ENCODE measurements around the gene WWOX.

DNA sequence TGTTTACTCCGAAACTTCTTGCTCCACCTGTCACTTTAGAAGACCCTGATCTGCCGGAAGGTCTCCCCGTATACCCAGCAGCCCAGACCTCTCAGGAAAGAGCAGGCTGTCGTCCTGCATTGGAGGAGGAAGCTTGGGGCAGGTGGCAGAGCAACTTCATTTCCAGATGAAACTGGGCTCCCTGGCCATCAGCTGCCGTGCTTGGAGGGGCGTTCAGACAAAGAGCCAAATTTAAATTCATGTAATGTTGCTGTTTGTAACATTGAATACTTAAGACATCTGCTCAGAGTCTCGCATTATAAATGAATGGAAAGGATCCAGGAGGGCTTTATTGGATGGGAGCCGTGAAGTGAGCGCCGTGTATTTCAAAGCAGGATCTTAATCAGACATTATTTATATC, 872.6 kb downstream of the WWOX start:
- TF ChIP-seq, protein P1, sequence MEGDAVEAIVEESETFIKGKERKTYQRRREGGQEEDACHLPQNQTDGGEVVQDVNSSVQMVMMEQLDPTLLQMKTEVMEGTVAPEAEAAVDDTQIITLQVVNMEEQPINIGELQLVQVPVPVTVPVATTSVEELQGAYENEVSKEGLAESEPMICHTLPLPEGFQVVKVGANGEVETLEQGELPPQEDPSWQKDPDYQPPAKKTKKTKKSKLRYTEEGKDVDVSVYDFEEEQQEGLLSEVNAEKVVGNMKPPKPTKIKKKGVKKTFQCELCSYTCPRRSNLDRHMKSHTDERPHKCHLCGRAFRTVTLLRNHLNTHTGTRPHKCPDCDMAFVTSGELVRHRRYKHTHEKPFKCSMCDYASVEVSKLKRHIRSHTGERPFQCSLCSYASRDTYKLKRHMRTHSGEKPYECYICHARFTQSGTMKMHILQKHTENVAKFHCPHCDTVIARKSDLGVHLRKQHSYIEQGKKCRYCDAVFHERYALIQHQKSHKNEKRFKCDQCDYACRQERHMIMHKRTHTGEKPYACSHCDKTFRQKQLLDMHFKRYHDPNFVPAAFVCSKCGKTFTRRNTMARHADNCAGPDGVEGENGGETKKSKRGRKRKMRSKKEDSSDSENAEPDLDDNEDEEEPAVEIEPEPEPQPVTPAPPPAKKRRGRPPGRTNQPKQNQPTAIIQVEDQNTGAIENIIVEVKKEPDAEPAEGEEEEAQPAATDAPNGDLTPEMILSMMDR (IDR thresholded peaks at IDR 0.05; ENCODE audit: low read length) = no peak
- TF ChIP-seq EZH2phosphoT487 (IDR thresholded peaks at IDR 0.05; ENCODE audit: low read length) = no peak

Data from MM.1S (cell line).